ENCODE results near the gene SMYD3.

DNA sequence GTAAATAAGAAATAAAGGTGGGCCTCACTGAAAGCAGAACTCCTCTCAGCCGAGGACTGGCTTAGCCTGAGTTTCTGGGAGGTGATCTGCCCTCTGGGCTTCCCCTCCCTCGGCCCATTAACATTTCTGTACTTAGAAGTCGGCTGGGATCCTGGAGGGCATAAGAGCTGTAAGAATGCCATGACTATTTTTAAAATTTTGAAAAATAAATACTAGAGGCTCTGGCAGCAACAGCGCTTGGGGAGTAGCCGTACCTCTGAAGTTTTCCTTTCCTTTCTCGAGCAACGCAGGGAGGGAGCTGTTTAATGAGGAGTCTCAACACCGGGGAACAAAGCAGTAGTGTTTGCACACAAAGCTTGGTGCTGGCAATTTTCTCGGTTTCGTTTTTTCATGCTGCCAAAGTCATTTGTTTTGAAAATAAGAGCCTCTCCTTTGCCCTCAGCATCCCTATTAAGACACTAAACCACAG lies 498.7 kb downstream of the SMYD3 start:
- TF ChIP-seq CTCF (IDR thresholded peaks at IDR 0.05) (no peak), REST (IDR thresholded peaks at IDR 0.05; ENCODE audit: insufficient read depth in 1 of 2, low read depth in 2 of 2, low read length in 1 of 2) (no peak)

Measured in Panc1 (cell line).